Fibroblast of skin of left quadriceps (primary cell): ENCODE measurements around the gene IPO7.
"Not testable (repeated sequence)": the region's sequence is repeated elsewhere in the genome, so short reads cannot be mapped to it uniquely, and the experiment has no call there.

Experiments used
- DNase-seq, 2 experiments: peaks; one replicate each; pipeline ENCODE4 v3.0.0-alpha.2; 2013; ENCODE audit warnings: low read depth in 2 of 2

Gene IPO7

DNA sequence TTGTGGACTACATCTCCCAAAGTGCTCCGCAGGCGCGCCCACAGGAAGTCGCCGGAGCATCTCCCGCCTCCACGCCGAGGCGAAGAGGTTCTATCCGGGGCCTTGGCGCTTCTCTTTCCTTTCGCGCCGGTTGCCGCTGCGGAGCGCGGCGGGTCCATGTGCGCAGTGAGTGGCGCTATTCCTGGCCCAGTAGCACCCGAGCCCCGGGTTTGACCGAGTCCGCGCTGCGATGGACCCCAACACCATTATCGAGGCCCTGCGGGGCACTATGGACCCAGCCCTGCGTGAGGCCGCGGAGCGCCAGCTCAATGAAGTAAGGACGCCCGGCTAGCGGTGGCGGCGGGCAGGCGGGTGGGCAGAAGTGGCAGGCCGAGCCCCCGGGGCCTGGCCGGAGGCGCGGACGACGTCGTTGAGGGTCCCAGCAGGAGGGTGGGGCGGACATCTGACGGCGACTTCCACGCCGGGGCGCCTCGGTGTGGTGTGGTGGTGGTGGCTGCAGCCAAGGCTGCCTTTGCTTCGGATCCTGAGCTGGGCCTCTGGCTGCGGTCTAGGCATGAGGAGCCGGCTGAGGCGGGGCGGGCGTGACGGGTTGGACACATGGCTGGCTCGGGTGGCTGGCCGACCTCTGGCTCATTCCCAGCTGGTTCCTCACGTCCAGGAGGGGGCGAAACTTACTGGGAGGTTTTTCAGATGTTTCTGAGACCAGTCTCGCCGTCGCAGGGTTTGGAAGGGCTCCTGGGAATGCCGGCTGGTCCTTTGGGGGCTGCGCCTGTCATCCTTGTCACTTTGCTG lies at the start of gene IPO7:
Gene IPO7, plus strand, starts transcription at position 118 of the 792 bp plus-strand sequence. Its CDS starts 112 bp downstream, at position 230.
- DNase-seq: peak; percentile 77 to 78

DNA sequence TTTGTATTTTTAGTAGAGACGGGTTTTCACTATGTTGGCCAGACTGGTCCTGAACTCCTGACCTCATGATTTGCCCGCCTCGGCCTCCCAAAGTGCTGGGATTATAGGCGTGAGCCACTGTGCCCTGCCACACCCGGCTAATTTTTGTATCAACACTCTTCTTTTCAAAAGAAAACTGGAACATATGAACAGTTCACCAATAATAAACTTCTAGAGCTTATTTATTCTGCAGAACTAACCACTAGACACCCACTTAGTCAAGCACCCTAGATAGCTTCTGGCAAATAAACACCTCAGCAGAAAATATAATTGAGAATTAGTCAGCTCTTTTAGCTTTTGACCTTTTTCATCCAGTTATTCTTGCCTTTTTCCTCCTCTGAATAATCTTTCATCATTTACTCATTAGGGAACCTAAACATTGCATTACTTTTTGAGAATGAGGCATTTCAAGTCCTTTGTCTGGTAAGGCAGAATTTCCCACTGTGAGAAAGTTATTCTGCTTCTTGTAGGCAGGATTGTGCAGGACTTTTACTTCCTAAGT lies 42.7 kb upstream of the IPO7 start:
- no peak for DNase-seq

DNA sequence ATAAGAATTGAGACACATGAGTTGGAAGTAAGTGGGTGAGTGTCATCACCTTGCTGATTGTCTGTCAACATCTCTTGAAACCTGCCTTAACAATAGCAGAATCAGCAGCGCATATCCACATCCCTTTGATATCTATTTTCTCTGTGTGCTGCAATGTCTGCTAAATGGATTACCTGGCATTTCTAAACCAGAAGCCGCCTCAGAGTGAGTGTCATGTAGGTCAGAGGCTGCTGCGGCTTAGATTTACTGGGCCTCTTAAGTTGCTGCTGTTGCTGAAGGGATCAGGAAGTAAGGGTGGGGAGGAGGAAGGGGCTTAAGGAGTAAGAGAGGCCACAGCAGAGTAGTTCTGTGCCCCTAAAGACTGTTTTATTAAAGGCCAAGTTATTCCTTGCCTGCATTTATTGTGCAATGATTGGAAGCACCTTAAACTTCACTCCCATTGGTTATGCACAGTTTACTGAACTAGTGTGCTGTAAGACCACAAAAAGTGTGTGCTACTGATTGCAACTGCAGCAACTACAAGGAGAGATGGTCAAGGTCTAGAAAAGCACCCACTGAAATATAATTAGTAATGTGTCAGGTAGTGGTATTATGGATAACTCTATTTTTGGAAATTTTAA lies 40.3 kb upstream of the IPO7 start:
- no peak for DNase-seq

DNA sequence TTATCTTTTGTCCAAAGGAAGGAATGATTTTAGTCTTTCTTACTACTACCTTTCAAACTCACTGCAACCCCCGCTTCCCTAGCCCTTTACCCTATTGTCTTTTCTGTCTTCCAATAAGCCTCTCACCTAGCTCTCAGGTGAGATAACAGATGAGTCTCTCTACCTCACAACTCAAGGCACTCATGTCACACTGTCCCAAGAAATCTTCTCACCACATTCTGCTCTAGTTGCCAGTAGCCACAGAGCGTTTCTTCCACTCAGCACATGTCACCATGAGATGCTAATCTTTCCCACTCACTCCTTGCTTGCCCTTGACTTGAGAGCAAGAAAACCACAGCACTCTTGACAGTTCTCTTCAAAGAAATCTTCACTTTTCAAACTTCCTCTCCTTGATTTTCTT lies 37.4 kb upstream of the IPO7 start:
- no peak for DNase-seq

DNA sequence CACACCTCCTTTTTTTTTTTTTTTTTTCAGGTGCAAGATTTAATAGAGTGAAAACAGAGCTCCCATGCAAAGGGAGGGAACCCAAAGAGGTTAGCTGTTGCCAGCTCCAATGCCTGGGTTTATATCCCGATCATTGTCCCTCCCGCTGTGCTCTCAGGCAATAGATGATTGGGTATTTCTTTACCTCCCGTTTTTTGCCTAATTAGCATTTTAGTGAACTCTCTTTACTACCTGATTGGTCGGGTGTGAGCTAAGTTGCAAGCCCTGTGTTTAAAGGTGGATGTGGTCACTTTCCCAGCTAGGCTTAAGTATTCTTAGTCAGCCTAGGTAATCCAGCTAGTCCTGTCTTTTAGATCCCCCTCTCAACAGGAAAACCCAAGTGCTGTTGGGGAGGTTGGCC lies 36.7 kb upstream of the IPO7 start:
- not testable (repeated sequence) for DNase-seq

DNA sequence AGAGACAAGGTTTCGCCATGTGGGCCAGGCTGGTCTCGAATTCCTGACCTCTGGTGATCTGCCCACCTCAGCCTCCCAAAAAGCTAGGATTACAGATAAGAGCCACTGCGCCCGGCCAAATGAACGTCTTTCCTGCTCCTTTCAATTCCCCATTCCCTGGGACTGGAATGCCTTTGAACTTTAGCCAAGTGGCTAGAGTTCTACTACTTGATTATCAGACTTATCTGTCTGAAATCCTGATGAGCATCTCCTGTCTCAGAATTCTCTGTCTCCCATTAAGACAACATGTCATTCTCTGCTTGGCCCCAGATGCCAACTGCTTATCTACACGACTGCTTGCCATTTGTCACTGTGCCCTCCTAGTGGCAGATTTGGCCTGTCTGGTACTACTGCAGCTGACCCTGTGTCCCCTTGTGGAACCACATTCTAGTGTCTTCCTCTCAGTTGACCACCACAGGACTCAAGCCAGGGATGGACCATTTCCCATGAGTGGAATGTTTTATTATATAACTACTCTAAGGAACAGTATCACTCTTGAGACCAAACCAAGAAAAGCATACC lies 33.1 kb upstream of the IPO7 start:
- DNase-seq: no peak

DNA sequence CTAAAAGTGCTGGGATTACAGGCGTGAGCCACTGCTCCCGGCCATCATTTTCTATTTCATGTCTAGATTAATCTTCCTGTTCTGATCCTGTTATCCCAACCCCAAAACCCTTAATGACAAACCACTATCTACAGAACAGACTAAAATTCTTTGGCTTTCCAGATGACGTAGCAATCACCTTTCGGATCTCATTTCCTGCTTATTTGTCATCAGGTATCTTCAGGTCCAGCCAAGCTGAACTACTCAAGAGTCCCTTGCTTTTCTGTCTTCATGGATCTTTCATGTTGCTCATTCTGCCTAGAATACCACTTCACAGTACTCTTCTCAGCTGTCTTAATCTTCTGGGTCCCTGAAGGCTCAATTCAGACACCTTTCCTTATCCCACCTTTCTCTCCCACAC lies 27.4 kb upstream of the IPO7 start:
- DNase-seq: no peak

DNA sequence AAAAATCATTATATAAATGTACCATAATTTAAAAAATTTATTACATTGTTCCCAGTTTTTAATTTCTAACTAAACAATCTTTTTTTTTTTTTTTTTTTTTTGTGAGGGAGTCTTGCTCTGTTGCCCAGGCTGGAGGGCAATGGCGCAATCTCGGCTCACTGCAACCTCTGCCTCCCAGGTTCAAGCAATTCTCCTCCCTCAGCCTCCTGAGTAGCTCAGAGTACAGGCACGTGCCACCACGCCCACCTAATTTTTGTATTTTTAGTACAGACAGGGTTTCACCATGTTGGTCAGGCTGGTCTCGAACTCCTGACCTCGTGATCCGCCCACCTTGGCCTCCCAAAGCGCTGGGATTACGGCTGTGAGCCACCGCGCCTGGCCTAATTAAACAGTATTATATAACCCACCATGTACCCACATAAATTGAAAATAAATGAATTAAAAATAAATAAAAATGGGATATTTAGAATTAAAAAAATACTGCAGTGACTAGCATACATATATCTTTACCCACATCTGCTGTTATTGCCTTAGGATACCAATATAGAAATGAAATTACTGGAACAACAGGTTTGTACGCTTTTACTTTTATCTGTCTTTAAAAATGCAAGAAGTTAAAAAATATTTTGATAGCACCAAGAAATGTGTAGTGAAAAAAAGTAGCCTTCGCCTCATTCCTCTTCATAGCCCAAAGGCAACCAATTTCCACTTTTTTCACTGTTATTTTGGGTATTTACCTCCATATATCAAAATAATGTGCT lies 23.4 kb upstream of the IPO7 start:
- DNase-seq: not testable (repeated sequence)

DNA sequence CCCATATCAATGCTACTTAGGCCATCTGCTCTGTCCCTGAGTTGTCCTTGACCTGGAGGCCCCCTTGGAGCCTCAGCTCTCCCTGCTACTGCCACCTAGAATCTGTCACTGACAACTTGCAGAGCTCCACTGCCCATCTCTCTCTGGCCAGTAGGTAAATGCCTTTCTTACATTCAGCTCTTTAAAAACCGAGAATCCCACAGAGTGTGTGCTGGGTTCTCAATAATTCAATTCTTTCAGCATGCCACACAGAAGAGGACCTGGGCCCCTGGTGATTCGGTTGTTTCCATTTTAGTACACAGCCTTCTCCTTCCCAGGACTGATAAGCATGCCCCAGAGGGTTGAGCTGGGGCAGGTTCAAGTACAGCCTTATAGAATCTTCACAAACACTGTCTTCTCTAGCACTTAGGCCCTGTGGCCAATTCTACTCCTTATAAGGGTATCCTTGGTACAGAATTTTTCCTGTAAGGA lies 22.0 kb upstream of the IPO7 start:
- DNase-seq: peak; percentile 30 to 35

DNA sequence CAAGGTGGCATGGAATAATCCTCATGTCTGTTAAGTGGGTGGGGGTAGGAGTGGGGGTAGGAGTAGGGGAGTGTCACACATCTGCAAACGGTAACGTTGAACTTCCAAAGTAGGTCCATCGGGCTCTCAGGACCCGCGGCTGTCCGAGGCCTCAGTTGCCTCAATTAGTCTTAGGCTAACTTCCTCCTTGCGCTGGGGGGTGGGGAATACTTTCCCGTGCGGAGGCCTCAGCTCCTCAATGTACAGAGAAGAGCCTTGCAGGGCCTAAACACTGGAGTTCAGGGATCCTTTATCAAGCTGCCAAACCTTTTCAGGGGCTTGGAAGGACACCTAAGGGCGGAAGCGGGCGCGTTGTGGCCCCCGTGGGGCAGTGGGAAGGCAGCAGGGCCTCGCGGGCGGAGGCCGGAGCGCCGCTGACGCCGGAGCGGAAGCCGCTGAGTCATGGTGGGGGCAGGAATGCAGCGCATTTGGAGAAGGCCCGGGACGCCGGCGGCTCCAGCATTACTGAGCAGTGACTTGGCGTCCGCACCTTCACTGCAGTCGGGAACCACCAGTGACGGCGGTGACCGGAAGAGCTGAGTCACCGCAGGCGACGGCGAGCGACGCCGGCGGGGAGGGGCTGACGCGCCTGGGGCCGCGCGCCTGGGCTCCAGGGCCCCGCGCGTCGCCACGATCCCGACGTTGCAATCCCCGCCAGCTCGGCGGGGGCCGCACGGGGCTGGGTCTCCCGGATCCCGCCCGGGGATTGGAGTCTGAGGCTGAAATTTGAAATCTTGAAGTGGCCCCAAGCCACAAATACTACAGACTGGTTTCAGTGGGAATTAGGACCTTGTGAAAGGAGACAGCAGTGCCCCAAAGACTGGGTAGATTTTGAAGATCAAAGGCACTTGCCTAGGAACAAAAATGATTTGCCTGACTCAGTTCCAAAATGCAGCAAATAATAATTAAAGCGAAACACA lies 20.2 kb upstream of the IPO7 start:
- peak; percentile 93 to 95 for DNase-seq

DNA sequence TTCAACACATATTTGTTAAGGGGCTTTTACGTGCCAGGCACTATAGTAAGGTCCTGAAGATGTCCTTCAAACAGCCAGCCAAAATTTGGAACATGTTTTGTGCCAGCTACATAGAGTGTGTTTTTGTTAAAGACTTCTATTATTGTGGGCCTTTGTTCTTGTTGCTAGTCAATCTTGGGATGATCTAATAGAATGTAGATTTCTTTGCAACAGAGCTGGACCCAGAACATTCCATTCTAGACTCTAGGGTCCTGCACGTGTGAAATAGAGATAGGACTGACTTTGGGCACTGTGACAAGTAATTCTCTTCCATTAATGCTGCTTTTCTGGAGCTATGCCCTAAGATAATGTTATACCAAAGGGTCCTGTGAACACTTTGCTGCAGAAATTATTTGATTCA lies 16.9 kb upstream of the IPO7 start:
- no peak for DNase-seq

DNA sequence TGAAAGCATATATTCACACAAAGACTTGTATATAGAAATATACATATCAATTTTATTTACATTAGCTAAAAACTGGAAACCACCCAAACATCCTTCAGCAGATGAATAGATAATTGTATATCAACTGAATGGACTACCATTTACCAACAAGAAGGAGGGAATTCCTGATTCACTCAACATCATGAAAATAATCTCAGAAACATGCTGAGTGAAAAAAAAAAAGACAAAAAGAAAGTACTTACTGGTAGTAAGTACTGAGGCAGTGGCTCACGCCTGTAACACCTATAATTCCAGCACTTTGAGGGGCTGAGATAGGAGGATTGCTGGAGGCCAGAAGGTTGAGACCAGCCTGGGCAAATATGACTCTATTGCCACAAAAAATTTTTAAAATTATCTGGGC lies 7.4 kb upstream of the IPO7 start:
- DNase-seq: no peak

DNA sequence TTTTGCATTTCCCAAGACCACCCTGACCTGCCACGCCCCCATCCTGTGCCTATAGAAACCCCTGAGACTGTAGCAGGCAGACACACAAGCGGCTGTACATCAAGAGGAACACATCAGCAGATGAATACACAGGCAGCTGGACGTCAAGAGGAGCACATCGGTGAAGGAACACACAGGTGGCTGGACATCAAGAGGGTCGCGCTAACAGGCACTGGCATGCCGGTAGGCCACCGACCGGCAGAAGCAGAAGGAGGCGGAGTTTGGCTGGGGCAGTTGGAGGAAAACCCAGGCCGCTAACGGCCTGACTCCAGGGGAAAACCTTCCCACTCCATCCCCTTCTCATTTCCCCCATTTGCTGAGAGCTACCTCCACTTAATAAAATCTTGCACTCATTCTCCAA lies 5.4 kb upstream of the IPO7 start:
- DNase-seq: no peak

DNA sequence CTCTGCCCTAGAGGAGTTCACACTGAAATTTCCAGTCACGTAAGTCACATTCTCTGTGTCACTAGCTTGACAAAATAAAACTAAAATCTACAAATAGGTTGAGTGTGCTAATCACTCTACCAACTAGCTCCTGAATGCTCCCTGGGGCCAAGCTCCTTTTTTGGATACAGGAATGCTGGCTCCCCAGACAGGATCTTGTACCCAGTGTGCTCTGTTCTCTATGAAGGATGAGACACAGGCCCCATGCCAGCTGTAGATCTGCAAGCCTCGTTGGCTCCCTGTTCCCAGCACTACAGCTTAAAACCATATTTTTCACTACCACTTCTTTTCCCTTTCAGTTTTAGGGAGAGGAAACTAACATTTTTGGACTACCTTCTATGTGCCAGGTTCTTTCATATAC lies 3.7 kb upstream of the IPO7 start:
- DNase-seq: no peak

DNA sequence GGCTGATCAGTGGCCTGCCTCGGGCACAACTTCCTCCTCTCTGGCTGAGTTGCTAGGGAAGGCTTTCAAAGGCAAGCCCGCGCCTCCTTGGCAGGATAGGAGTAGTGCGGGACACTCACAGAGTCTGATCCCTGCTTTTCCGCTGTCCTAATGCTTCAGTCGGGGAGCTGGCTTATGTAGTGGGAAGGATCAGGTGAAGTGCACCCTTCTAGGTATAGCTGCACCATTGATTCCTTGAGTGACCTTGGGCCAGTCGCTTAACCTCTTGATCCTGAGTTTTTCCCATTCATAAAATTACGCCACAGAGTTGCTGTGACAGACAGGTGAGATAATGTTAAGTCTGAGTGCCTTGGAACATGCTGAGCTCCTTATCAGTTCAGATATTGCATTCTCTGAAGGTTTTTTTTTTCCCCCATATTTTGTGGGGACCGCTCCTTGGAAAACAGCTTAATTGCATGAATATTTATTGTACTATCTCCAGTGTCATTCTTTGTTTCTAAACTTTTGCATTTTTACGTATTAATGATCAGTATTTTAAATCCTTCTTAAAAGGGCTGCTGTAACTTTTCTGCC lies 961 bp downstream of the IPO7 start:
- DNase-seq: no peak

DNA sequence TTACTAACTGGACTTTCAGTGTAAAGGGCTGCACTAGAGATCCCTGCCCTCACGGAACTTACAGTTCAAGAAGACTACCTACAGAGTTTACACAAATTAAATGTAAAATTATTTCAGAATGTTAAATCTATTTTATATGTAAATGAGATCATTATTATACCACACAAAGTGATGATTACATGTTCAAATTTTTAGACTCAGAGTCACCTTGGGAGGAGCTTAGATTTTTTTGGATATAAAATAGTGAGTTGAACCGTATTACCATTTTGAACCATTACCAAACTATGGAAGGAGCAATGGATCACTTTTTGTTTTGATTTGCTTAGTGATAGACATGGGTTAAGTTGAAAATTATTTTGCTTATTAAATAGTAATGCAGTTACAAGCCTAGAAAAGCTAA lies 1.6 kb downstream of the IPO7 start:
- DNase-seq: no peak

DNA sequence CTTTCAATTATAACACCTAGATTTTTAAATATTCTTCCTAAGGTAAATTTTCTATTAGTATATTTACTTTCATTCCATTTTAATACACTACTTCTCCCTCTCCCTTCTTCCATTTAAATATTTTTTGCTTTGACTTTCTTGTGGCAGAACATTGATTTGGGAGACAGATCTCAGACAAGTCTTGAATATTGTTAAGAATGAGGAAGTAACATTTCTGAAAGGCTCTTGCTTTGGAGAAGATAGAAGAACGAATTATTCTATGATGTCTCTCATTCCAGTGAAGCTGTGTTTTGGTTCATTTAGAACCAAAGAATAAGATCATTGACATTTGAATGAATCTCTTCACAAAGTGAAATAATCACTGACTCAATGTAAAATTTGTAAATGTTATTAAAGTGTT lies 2.4 kb downstream of the IPO7 start:
- no peak for DNase-seq

DNA sequence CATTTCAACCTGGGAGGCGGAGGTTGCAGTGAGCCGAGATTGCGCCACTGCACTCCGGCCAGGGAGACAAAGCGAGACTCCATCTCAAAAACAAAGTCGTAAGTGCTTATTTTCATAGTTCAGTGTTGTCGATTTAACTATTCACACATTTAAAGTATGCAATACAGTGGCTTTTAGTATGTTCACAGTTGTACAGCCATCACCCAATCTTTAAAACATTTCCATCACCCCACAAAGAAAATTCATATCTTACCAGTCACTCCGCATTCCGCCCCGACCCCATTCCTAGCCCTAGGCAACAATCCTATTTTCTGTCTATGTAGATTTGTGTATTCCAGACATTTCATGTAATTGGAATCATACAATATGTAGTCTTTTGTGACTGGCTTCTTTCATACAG lies 11.9 kb downstream of the IPO7 start:
- no peak for DNase-seq

DNA sequence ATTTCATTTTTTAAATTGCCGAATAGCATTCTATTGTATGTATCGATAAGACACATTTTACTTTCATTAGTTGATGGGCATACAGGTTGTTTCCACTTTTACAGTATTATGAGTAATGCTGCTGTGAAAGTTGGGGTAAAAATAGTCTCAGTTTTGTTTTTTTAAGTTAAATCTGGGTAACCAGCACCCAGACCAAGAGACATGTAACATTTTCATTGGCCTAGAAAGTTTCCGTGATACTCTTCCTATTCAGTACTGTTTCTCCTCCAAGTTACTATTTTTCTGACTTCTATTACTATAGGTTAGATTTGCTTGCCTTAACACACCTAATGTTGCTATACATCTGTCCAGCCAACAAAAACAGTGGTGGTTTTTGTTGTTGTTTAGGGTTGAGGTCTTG lies 12.3 kb downstream of the IPO7 start:
- no peak for DNase-seq
